ENCODE results near the gene BHLHE40. TPM values are rescaled to one million over a fixed set of nuclear protein-coding genes. Genes with fewer than 3 reads are reported as not detected.

The BHLHE40 gene
- total and polyA plus RNA-seq, 2 of the 8 experiments (the other 6 are each of a cell fraction or from before 2014, with no cell fraction given), result 1.5 to 2.2 TPM

DNA sequence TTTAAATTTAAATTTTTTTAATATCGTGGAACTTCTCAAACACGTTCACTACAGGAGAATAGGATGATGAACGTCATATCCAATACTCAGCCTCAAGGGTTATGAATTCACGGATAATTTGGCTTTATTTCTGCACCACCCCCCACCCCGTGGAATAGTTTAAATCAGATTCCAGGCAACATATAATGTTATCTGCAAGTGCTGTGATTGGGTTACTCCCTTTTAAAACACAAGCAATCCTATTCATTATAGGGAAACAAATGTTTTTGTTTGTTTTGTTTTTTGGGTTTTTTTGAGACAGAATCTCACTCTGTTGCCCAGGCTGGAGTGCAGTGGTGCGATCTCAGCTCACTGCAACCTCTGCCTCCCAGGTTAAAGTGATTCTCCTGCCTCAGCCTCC, 30.9 kb downstream of the BHLHE40 start:
- no peaks in the 10 kb centered on the region for H3K23me2 ChIP-seq (ENCODE audit: low read depth, low read length)
- no peak overlapping the region for H3K4ac ChIP-seq (replicated peaks; ENCODE audit: insufficient read length, low read depth, low read length)
- no peaks in the 10 kb centered on the region for H3K79me1 ChIP-seq (ENCODE audit: low read depth, low read length)
- no peak overlapping the region for H3K9ac ChIP-seq (replicated peaks in 1 of 4; ENCODE audit: extremely low read depth in 1 of 4, low read depth in 3 of 4, low read length in 3 of 4)
- no peak overlapping the region for H4K91ac ChIP-seq (replicated peaks; ENCODE audit: insufficient read length, low read length)
- no peak overlapping the region for H2AK5ac ChIP-seq (ENCODE audit: low read depth, low read length)
- no peaks in the 10 kb centered on the region for H3K36me3 ChIP-seq (ENCODE audit: control insufficient read depth in 2 of 4, insufficient read depth in 4 of 4, low read length in 3 of 4)
- no peaks in the 10 kb centered on the region for H3K9me3 ChIP-seq (ENCODE audit: insufficient read depth in 2 of 2, low read depth in 1 of 2, low read length in 1 of 2)
- no peaks in the 10 kb centered on the region for H4K20me1 ChIP-seq (replicated peaks in 1 of 2; ENCODE audit: control insufficient read depth in 1 of 2, insufficient read depth in 2 of 2, low read length in 2 of 2)
- no peak overlapping the region for H2BK5ac ChIP-seq (ENCODE audit: low read depth, low read length)
- H2BK20ac ChIP-seq (ENCODE audit: low read length), result no peak overlapping the region
- no peak overlapping the region for H3K56ac ChIP-seq (replicated peaks; ENCODE audit: insufficient read length, low read depth, low read length)
- no peaks in the 10 kb centered on the region for H3K79me2 ChIP-seq (ENCODE audit: control insufficient read depth in 1 of 2, insufficient read depth in 2 of 2, low read length in 2 of 2)
- ChIA-PET CTCF (ENCODE audit: partially characterized antibody) (interaction anchor here (1.6 kb wide), 1 partner anchor 290 kb away, joined by 9 read pairs; no protein-coding TSS in a partner anchor), POLR2A (ENCODE audit: partially characterized antibody) (interaction anchor here (1.4 kb wide), 1 partner anchor 8 kb away, joined by 4 read pairs; no protein-coding TSS in a partner anchor)
- FAIRE-seq (no peak), DNase-seq (ENCODE audit: low read depth in 1 of 2, low spot score in 2 of 2) (no peak)
- 91% methylated on average over 6 of the region's 6 CpGs; no CpG with 5 or more reads in 1 of the 2 experiments for WGBS, 2 experiments (ENCODE audit: extremely low coverage in 1 of 2, insufficient coverage in 1 of 2, insufficient read length in 1 of 2, insufficient replicate concordance in 2 of 2, low coverage in 1 of 2, low lambda C conversion rate in 2 of 2, missing lambda C conversion rate in 1 of 2)
- no peaks in the 10 kb centered on the region for H3K27me3 ChIP-seq (replicated peaks in 1 of 4; ENCODE audit: control insufficient read depth in 3 of 4, extremely low read depth in 1 of 4, insufficient read depth in 3 of 4, low read length in 3 of 4)
- no peak overlapping the region for H4K8ac ChIP-seq (ENCODE audit: extremely low read depth, insufficient read depth, low read length)
- H4K5ac ChIP-seq (ENCODE audit: insufficient read length, low read depth, low read length), result no peak overlapping the region
- H3K4me1 ChIP-seq (replicated peaks in 1 of 4; ENCODE audit: control insufficient read depth in 3 of 4, insufficient read depth in 4 of 4, low read length in 3 of 4), result peaks cover 0 to 2% (median 0%) of the 10 kb centered on the region in 4 experiments; a peak in 3 of 7 replicates
- no peak overlapping the region for H3K23ac ChIP-seq (ENCODE audit: insufficient read length)
- no peak overlapping the region for H2BK15ac ChIP-seq (ENCODE audit: low read length)
- H3K18ac ChIP-seq (ENCODE audit: extremely low read depth, low read length), result no peak overlapping the region
- no peak overlapping the region for H3K27ac ChIP-seq (ENCODE audit: low read depth, low read length)
- no peak overlapping the region for H3K4me2 ChIP-seq (ENCODE audit: insufficient read depth in 1 of 2, low read depth in 2 of 2, low read length in 2 of 2)
- H2BK12ac ChIP-seq (ENCODE audit: low read depth, low read length), result no peak overlapping the region
- H3K4me3 ChIP-seq (ENCODE audit: extremely low read depth in 1 of 4, insufficient read depth in 2 of 4, low read depth in 3 of 4, low read length in 4 of 4), result no peak overlapping the region
- no peak overlapping the region for H2BK120ac ChIP-seq (replicated peaks; ENCODE audit: low read depth, low read length)
- H2AFZ ChIP-seq (ENCODE audit: low read length), result no peak overlapping the region
- no peak overlapping the region for H3K14ac ChIP-seq (ENCODE audit: insufficient read length)
